PFSK-1 (cell line): ENCODE data around the gene CHERP.

Source experiments
- FOXP2 ChIP-seq: optimal IDR thresholded peaks from 2 replicates; pipeline ENCODE3; 2011; ENCODE audit warnings: borderline replicate concordance, control low read depth, inconsistent platforms; ENCODE audit not compliant: insufficient read depth; ENCODE audit errors: extremely low read length, extremely low read depth
- POLR2AphosphoS5 ChIP-seq: IDR thresholded peaks from 2 replicates; pipeline ENCODE4 v1.6.1; 2012; ENCODE audit warnings: low read depth, mild to moderate bottlenecking, control low read depth, low read length, moderate library complexity
- SIN3A ChIP-seq: IDR thresholded peaks from 2 replicates; pipeline ENCODE4 v1.6.1; 2012; ENCODE audit warnings: mild to moderate bottlenecking, low read length, moderate library complexity, borderline replicate concordance; ENCODE audit not compliant: insufficient read depth
- TAF1 ChIP-seq: IDR thresholded peaks from 2 replicates; pipeline ENCODE4 v1.6.1; 2012; ENCODE audit warnings: low read length, control low read depth, borderline replicate concordance; ENCODE audit not compliant: insufficient read depth
- TF ChIP-seq, protein P1 (sequence below), 2 experiments: IDR thresholded peaks; 2 replicates each; pipeline versions ENCODE4 v1.6.1 to v1.8.0; 2011 to 2012; ENCODE audit warnings: low read depth in 2 of 2, low read length in 2 of 2, control low read depth in 1 of 2, inconsistent platforms in 1 of 2, mild to moderate bottlenecking in 1 of 2, moderate library complexity in 1 of 2; ENCODE audit not compliant: insufficient read depth in 1 of 2

CHERP gene

DNA sequence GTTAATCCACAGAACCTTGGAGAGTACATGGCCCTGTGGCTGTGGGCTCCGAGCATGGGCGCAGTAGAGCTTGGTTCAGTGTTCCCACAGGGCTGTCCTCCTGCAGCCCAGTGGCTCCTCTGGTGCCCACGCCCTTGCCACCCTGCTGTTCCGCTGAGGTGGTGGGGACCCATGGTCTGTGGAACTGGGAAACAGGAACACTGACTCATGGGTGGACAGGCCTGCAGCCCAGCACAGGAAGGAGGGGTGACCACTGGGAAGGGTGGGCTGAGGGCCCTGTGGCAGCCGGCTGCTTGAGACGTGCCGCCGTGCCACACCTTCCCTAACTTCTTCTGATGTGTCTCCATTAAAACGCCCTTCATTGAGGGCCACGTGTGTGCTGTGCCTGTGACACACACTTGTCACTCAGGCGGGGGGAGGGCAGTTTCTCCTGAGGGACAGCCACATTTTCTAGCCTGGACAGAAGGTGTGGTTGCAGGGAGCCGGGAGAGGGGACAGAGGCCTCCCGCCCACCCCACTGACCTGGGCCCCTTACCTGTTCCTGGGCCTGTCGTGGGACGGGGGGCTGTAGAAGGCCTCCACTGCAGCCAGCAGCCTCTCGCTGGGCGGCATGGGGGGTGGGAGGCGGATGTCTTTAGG is 21.1 kb downstream of the CHERP start:
- TF ChIP-seq, protein P1, sequence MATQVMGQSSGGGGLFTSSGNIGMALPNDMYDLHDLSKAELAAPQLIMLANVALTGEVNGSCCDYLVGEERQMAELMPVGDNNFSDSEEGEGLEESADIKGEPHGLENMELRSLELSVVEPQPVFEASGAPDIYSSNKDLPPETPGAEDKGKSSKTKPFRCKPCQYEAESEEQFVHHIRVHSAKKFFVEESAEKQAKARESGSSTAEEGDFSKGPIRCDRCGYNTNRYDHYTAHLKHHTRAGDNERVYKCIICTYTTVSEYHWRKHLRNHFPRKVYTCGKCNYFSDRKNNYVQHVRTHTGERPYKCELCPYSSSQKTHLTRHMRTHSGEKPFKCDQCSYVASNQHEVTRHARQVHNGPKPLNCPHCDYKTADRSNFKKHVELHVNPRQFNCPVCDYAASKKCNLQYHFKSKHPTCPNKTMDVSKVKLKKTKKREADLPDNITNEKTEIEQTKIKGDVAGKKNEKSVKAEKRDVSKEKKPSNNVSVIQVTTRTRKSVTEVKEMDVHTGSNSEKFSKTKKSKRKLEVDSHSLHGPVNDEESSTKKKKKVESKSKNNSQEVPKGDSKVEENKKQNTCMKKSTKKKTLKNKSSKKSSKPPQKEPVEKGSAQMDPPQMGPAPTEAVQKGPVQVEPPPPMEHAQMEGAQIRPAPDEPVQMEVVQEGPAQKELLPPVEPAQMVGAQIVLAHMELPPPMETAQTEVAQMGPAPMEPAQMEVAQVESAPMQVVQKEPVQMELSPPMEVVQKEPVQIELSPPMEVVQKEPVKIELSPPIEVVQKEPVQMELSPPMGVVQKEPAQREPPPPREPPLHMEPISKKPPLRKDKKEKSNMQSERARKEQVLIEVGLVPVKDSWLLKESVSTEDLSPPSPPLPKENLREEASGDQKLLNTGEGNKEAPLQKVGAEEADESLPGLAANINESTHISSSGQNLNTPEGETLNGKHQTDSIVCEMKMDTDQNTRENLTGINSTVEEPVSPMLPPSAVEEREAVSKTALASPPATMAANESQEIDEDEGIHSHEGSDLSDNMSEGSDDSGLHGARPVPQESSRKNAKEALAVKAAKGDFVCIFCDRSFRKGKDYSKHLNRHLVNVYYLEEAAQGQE (IDR thresholded peaks at IDR 0.05; ENCODE audit: insufficient read depth in 1 of 2, low read depth in 2 of 2, low read length in 2 of 2): no peak
- TF ChIP-seq FOXP2 (no peak), POLR2AphosphoS5 (no peak; the same call in 1 of the 2 replicates), TAF1 (no peak), SIN3A (no peak)

DNA sequence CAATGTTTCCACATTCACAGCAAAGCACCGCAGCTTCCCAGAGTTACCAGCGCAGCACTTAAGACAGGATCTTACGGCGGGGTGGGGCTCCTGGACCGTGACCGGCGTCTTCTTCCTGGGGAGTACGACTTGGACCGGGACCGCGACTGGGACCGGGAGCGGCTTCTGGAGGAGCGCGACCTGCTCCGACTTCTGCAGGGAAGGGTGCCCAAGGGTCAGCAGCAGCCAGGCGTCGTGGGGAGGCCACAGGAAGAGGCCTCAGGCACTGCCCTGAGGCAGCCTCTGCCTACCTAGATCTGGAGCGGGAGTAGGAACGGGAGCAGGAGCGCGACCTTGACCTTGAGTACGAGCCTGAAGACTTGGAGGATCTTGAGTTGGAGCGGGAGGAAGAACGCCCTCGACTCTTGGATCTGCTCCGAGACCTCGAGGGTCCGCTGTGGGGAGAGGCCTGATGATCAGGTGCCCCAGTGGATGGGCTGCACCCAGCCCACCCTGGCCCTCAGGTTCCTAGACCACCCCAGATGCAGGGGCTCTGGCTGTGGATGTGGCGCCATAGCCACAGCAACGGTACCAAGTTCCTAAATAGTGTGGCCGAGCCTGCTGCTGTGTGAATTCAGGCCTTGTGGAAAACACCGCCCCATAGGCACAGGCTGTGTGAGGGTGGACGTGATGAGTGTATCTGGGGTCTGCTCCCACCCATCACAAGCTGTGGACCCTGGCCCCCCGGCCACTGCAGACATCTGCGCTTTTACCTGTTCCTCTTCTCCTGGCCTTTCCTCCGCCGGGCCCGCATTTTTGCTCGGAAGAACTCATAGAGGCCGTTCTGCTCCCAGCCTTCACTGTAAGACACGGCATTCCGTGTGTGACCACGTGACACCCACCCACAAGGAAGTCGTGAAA is 21.9 kb downstream of the CHERP start:
- no peak; the same call in 1 of the 2 replicates for TF ChIP-seq POLR2AphosphoS5
- TF ChIP-seq TAF1: no peak
- no peak for TF ChIP-seq FOXP2
- TF ChIP-seq, protein P1 (IDR thresholded peaks at IDR 0.05; ENCODE audit: insufficient read depth in 1 of 2, low read depth in 2 of 2, low read length in 2 of 2): no peak
- TF ChIP-seq SIN3A: no peak

DNA sequence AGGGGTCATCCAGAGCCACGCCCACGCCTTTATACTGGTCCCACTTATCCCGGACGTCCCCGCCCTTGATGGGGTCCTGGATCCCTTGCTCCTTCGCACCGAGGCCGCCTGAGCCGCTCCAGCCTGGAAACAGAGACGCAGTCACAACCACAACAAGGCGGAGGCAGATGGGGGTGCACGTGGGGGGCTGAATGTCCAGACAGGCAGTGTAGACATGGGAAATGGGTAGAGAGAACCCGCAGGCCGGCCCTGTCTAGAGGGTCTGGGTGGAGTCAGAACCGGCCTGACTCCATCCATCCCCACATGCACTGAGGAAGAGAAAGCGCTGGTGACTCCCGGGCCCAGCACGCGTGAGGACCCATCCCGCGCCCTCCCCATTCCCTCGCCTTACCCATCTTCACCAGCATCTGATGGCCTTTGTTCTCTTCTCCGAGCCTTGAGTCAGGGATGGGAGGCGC is 23.0 kb downstream of the CHERP start:
- no peak for TF ChIP-seq TAF1
- no peak for TF ChIP-seq SIN3A
- TF ChIP-seq, protein P1 (IDR thresholded peaks at IDR 0.05; ENCODE audit: insufficient read depth in 1 of 2, low read depth in 2 of 2, low read length in 2 of 2): no peak
- TF ChIP-seq POLR2AphosphoS5: no peak; the same call in 1 of the 2 replicates
- TF ChIP-seq FOXP2: no peak

DNA sequence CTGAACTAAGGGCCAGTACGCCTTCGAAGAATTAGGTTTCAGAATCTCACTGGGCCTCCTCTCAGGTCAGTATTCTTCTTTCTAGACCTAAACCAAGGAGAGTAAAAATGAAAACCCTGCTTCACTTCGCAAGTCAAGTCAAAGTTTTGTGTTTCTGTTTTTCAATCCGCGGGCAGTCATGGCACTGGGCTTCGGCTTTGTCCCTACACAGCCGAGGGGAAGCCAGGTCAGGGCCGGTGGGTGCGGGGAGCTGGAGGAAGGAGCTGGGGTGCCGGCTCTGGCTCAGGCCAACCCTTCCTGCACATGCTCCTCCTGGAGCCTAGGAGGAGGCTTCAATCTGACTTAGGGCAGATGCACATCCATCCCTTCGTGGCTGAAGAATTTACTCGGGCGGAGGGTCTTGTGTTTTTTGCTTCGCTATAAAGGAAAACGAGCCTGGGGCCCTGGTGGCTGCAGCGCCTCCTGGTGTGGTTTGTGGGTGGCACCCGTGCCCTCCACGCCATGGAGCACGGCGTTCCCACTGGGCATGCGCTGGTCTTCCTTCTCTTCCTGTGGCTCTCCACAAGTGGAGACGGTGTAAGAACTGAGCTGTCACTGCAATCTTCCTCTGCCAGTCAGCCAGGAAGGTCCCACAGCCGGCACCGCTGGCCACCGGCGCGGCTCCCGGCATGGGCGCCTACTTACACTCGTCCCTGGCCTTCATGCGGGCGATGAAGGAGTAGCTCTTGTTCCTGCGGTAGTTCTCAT is 23.6 kb downstream of the CHERP start:
- no peak for TF ChIP-seq SIN3A
- no peak for TF ChIP-seq TAF1
- no peak for TF ChIP-seq FOXP2
- no peak for TF ChIP-seq POLR2AphosphoS5
- TF ChIP-seq, protein P1 (IDR thresholded peaks at IDR 0.05; ENCODE audit: insufficient read depth in 1 of 2, low read depth in 2 of 2, low read length in 2 of 2): no peak
